Liver (tissue), 9 donors: ENCODE data around the gene CCDC160. TPM values are rescaled to one million over a fixed set of nuclear protein-coding genes. Genes with fewer than 3 reads are reported as not detected.

ENCODE experiments used
- DNase-seq: peaks from one replicate; pipeline ENCODE4 v3.0.0-alpha.2; 2017; ENCODE audit warnings: low spot score
- H3K27ac ChIP-seq, 2 donors: one replicate each; pipeline ENCODE4 v1.7.0; 2013; ENCODE audit warnings: inconsistent platforms in 2 of 2, low read length in 2 of 2, control low read depth in 1 of 2, low read depth in 1 of 2, mild to moderate bottlenecking in 1 of 2
- H3K27me3 ChIP-seq, 4 donors: one replicate each; pipeline versions ENCODE4 v1.6.1 to v1.7.0; 2013; ENCODE audit warnings: low read length in 3 of 4, inconsistent platforms in 1 of 4, mild to moderate bottlenecking in 1 of 4, moderate library complexity in 1 of 4; ENCODE audit not compliant: control insufficient read depth in 4 of 4, insufficient read depth in 4 of 4
- H3K36me3 ChIP-seq, 4 donors: one replicate each; pipeline versions ENCODE4 v1.6.1 to v1.7.0; 2013; ENCODE audit warnings: low read length in 3 of 4, mild to moderate bottlenecking in 3 of 4, low read depth in 1 of 4, moderate library complexity in 1 of 4; ENCODE audit not compliant: control insufficient read depth in 4 of 4, insufficient read depth in 3 of 4
- H3K4me1 ChIP-seq, 4 donors: one replicate each; pipeline versions ENCODE4 v1.6.1 to v1.7.0; 2013; ENCODE audit warnings: low read length in 3 of 4, mild to moderate bottlenecking in 3 of 4, moderate library complexity in 1 of 4; ENCODE audit not compliant: control insufficient read depth in 4 of 4, insufficient read depth in 4 of 4
- H3K4me3 ChIP-seq, 3 donors: one replicate each; pipeline versions ENCODE4 v1.6.1 to v1.7.0; 2013; ENCODE audit warnings: low read length in 3 of 3, control low read depth in 1 of 3, low read depth in 1 of 3, mild to moderate bottlenecking in 1 of 3
- H3K9ac ChIP-seq, 2 donors: one replicate each; pipeline ENCODE4 v1.7.0; 2013; ENCODE audit warnings: low read length in 2 of 2, mild to moderate bottlenecking in 2 of 2, moderate library complexity in 2 of 2, control low read depth in 1 of 2, low read depth in 1 of 2
- H3K9me3 ChIP-seq, 4 donors: one replicate each; pipeline versions ENCODE4 v1.6.1 to v1.7.0; 2013; ENCODE audit warnings: low read length in 3 of 4; ENCODE audit not compliant: control insufficient read depth in 4 of 4
- HNF4A ChIP-seq, 2 donors: conservative IDR thresholded peaks; 2 replicates each; pipeline ENCODE4 v1.6.1; 2016; ENCODE audit warnings: antibody characterized with exemption in 2 of 2, mild to moderate bottlenecking in 2 of 2
- polyA plus RNA-seq, 2 donors: library from polyadenylated mRNA; stranded (reverse) in 1 of 2; unstranded in 1 of 2; fragments of 200-250 nt in 1 of 2; fragments of >200 nt in 1 of 2; fragmentation: Nextera tagmentation in 1 of 2; extraction: Ambion mirVana in 1 of 2; gene quantifications; one replicate each; pipeline versions ENCODE4 v1.2.1 to v1.2.3, GENCODE V29; 2013 to 2015
- total RNA-seq, 2 donors: library from RNA; depleted of rRNA; stranded (reverse); fragments of >200 nt; gene quantifications; one replicate each; pipeline ENCODE4 v1.2.3, GENCODE V29; 2014
- TF ChIP-seq, protein P1 (sequence below): IDR thresholded peaks from 2 replicates; pipeline ENCODE4 v1.6.1; 2016; ENCODE audit warnings: antibody characterized with exemption, mild to moderate bottlenecking
- TF ChIP-seq, protein P2 (sequence below): IDR thresholded peaks from 2 replicates; pipeline ENCODE4 v1.6.1; 2016; ENCODE audit warnings: antibody characterized with exemption
- donor health status: healthy.
- donor health status: healthy.
- donor health status: healthy.
- donor health status: healthy.
- donor health status: healthy.

Gene CCDC160
- total and polyA plus RNA-seq, 4 donors = 0.05 to 0.17 TPM; not detected in 2

DNA sequence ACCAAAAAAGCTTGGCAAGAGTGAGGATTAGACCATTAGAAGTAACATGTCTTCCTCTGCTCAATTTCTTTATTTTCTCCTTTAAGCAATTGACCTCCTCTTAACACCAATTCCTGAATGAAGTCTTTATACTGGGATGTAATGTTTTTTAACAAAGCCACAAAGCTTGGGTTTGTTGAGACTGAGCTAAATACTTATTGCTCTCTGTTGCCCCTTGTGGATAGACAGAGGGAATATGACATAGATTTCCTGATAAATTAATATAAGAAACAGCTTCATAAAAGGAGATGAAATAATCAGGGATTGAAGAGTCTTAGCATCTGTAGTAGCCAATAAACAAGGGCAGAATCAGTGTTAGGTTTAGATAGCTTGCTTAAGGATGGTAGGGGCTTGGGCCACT is 57.6 kb downstream of the CCDC160 start:
- Histone ChIP-seq H3K9me3 (no peaks in the 10 kb centered on the region), H3K27ac (no peak overlapping the region), H3K4me1 (no peaks in the 10 kb centered on the region), H3K4me3 (no peak overlapping the region), H3K27me3 (no peaks in the 10 kb centered on the region), H3K9ac (no peak overlapping the region), H3K36me3 (no peaks in the 10 kb centered on the region)
- no peak for DNase-seq
- TF ChIP-seq, protein P1, sequence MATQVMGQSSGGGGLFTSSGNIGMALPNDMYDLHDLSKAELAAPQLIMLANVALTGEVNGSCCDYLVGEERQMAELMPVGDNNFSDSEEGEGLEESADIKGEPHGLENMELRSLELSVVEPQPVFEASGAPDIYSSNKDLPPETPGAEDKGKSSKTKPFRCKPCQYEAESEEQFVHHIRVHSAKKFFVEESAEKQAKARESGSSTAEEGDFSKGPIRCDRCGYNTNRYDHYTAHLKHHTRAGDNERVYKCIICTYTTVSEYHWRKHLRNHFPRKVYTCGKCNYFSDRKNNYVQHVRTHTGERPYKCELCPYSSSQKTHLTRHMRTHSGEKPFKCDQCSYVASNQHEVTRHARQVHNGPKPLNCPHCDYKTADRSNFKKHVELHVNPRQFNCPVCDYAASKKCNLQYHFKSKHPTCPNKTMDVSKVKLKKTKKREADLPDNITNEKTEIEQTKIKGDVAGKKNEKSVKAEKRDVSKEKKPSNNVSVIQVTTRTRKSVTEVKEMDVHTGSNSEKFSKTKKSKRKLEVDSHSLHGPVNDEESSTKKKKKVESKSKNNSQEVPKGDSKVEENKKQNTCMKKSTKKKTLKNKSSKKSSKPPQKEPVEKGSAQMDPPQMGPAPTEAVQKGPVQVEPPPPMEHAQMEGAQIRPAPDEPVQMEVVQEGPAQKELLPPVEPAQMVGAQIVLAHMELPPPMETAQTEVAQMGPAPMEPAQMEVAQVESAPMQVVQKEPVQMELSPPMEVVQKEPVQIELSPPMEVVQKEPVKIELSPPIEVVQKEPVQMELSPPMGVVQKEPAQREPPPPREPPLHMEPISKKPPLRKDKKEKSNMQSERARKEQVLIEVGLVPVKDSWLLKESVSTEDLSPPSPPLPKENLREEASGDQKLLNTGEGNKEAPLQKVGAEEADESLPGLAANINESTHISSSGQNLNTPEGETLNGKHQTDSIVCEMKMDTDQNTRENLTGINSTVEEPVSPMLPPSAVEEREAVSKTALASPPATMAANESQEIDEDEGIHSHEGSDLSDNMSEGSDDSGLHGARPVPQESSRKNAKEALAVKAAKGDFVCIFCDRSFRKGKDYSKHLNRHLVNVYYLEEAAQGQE = no peak
- TF ChIP-seq, protein P2, sequence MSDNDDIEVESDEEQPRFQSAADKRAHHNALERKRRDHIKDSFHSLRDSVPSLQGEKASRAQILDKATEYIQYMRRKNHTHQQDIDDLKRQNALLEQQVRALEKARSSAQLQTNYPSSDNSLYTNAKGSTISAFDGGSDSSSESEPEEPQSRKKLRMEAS = no peak
- TF ChIP-seq HNF4A (conservative IDR thresholded peaks at IDR 0.05) = no peak

Other genes with a start within 250 kb of the CCDC160 start
- gene PHF6, start 136.1 kb downstream of the CCDC160 start, total RNA-seq = 10 to 100 TPM in 1 of 2 donors, 1 to 10 TPM in 1; 8.0 to 17.5 TPM
- gene PHF6, start 136.1 kb downstream of the CCDC160 start, polyA plus RNA-seq = 1 to 10 TPM; 2.8 to 3.8 TPM
- 10 to 100 TPM in 1 of 2 donors, 1 to 10 TPM in 1; 5.7 to 18.4 TPM for gene HPRT1, start 223.0 kb downstream of the CCDC160 start, total RNA-seq
- 10 to 100 TPM; 11.4 to 12.7 TPM for gene HPRT1, start 223.0 kb downstream of the CCDC160 start, polyA plus RNA-seq